ENCODE results near the gene CCDC177. TPM values are rescaled to one million over a fixed set of nuclear protein-coding genes. Genes with fewer than 3 reads are reported as not detected.

Gene CCDC177
- total RNA-seq, 2 experiments from 2014 or later = not detected

GRCh38 chr14:69606258-69607184, 31.9 kb upstream of the CCDC177 start:
- TF ChIP-seq EZH2phosphoT487 (IDR thresholded peaks at IDR 0.05; ENCODE audit: borderline replicate concordance, low read depth, low read length) = no peak
- TF ChIP-seq, protein P1, sequence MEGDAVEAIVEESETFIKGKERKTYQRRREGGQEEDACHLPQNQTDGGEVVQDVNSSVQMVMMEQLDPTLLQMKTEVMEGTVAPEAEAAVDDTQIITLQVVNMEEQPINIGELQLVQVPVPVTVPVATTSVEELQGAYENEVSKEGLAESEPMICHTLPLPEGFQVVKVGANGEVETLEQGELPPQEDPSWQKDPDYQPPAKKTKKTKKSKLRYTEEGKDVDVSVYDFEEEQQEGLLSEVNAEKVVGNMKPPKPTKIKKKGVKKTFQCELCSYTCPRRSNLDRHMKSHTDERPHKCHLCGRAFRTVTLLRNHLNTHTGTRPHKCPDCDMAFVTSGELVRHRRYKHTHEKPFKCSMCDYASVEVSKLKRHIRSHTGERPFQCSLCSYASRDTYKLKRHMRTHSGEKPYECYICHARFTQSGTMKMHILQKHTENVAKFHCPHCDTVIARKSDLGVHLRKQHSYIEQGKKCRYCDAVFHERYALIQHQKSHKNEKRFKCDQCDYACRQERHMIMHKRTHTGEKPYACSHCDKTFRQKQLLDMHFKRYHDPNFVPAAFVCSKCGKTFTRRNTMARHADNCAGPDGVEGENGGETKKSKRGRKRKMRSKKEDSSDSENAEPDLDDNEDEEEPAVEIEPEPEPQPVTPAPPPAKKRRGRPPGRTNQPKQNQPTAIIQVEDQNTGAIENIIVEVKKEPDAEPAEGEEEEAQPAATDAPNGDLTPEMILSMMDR (conservative IDR thresholded peaks at IDR 0.05; ENCODE audit: low read length) = no peak
- Histone ChIP-seq H3K79me2 (ENCODE audit: insufficient read depth, low read depth, low read length) (peaks cover 6% of the 10 kb centered on the region; the same call in 1 of the 2 replicates), H2AFZ (ENCODE audit: low read length) (no peak overlapping the region), H3K4me2 (ENCODE audit: low read length) (no peak overlapping the region), H3K9me3 (ENCODE audit: low read length) (no peaks in the 10 kb centered on the region), H3K4me3 (ENCODE audit: low read depth, low read length, poor library complexity, severe bottlenecking) (no peak overlapping the region), H4K20me1 (ENCODE audit: insufficient read depth, low read length) (no peaks in the 10 kb centered on the region), H3K36me3 (ENCODE audit: insufficient read depth, low read length) (no peaks in the 10 kb centered on the region), H3K9me2 (ENCODE audit: insufficient read depth, low read length) (no peaks in the 10 kb centered on the region), H3K4me1 (ENCODE audit: insufficient read depth, low read length, poor library complexity, severe bottlenecking) (peaks cover 32% of the 10 kb centered on the region), H3K27ac (ENCODE audit: low read depth, low read length, poor library complexity, severe bottlenecking) (no peak overlapping the region)
- POLR2A ChIA-PET = interaction anchor here (1.4 kb wide), 1 partner anchor 100 kb away, joined by 3 read pairs; no protein-coding TSS in a partner anchor
- intact Hi-C loops (cut with micrococcal nuclease; ENCODE audit: unreplicated experiment) = no loop called here
- DNase-seq (ENCODE audit: low spot score) = no peak
- no TSS peak for BruUV-seq (replicated peaks)
- CTCF ChIA-PET (ENCODE audit: unreplicated experiment) = interaction anchor here (1.0 to 1.4 kb wide), 2 partner anchors 21 to 121 kb away, joined by 3 read pairs; no protein-coding TSS in a partner anchor

DNA sequence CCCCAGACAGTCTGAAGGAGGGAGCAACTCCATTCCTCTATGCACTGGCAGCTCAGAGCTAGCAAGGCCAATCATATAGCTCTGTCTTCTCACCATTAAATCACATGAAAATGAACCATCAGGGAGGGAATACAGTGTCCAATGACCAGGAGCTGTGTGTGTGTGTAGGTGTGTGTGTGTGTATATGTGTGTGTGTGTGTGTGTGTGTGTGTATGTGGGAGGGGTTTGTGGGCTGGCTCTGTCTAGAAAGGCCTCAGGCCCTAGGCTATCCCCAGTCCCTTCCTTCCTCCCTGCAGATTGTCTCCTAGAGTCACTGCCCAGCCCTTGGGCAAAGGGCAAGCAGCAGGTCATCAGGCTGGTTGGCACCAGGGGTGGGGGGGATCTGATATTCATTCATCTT, 31.1 kb upstream of the CCDC177 start:
- no peak overlapping the region for H3K4me2 ChIP-seq (ENCODE audit: low read length)
- intact Hi-C loops (cut with micrococcal nuclease; ENCODE audit: unreplicated experiment) = no loop called here
- no peak overlapping the region for H2AFZ ChIP-seq (ENCODE audit: low read length)

More for the DNA sequence above, 31.1 kb upstream of the CCDC177 start:
- Histone ChIP-seq H3K27ac (ENCODE audit: low read depth, low read length, poor library complexity, severe bottlenecking) (no peak overlapping the region), H3K9me2 (ENCODE audit: insufficient read depth, low read length) (no peaks in the 10 kb centered on the region), H3K79me2 (ENCODE audit: insufficient read depth, low read depth, low read length) (peaks cover 5% of the 10 kb centered on the region; the same call in 1 of the 2 replicates), H3K36me3 (ENCODE audit: insufficient read depth, low read length) (no peaks in the 10 kb centered on the region), H3K9me3 (ENCODE audit: low read length) (no peaks in the 10 kb centered on the region), H3K4me3 (ENCODE audit: low read depth, low read length, poor library complexity, severe bottlenecking) (no peak overlapping the region), H3K4me1 (ENCODE audit: insufficient read depth, low read length, poor library complexity, severe bottlenecking) (peaks cover 32% of the 10 kb centered on the region), H4K20me1 (ENCODE audit: insufficient read depth, low read length) (no peaks in the 10 kb centered on the region)
- TF ChIP-seq EZH2phosphoT487 (IDR thresholded peaks at IDR 0.05; ENCODE audit: borderline replicate concordance, low read depth, low read length) = no peak
- TF ChIP-seq, protein P1 (conservative IDR thresholded peaks at IDR 0.05; ENCODE audit: low read length) = no peak
- ChIA-PET CTCF (ENCODE audit: unreplicated experiment) (interaction anchor here (1.0 to 1.4 kb wide), 2 partner anchors 20 to 121 kb away, joined by 3 read pairs; no protein-coding TSS in a partner anchor), POLR2A (interaction anchor here (0.6 to 1.3 kb wide), 3 partner anchors 9 to 148 kb away, joined by 3 to 5 read pairs (median 4); no protein-coding TSS in a partner anchor)
- BruUV-seq (replicated peaks) = no TSS peak
- DNase-seq (ENCODE audit: low spot score) = no peak
